Activated CD4-positive, alpha-beta memory T cell treated with anti-CD3 and anti-CD28 coated beads for 36 hours (primary cell): ENCODE measurements around the gene FGGY. TPM values are rescaled to one million over a fixed set of nuclear protein-coding genes. Genes with fewer than 3 reads are reported as not detected.
"Not testable (repeated sequence)": the region's sequence is repeated elsewhere in the genome, so short reads cannot be mapped to it uniquely, and the experiment has no call there.

ENCODE experiments used
- CTCF ChIA-PET: fragments of 350-600 bp; sonication (Branson Sonifier 250); formaldehyde crosslinking; loops from one replicate; lab custom pipeline; 2021; ENCODE audit warnings: antibody characterized with exemption, inconsistent platforms; lab: Charles Lee
- POLR2A ChIA-PET: fragments of 350-600 bp; sonication (Branson Sonifier 250); formaldehyde crosslinking; loops from one replicate; lab custom pipeline; 2021; ENCODE audit warnings: antibody characterized with exemption; lab: Charles Lee
- DNase-seq: peaks from one replicate; pipeline ENCODE4 v3.0.0-alpha.2; 2020
- H3K27ac Mint-ChIP-seq: one replicate; pipeline ENCODE4 v1.8.0; 2021; ENCODE audit warnings: mixed read lengths
- H3K27me3 Mint-ChIP-seq: one replicate; pipeline ENCODE4 v1.8.0; 2021; ENCODE audit warnings: mixed read lengths
- H3K36me3 Mint-ChIP-seq: one replicate; pipeline ENCODE4 v1.8.0; 2021; ENCODE audit warnings: mixed read lengths
- H3K4me1 Mint-ChIP-seq: one replicate; pipeline ENCODE4 v1.8.0; 2021; ENCODE audit warnings: low read depth, mixed read lengths
- H3K4me3 Mint-ChIP-seq: one replicate; pipeline ENCODE4 v1.8.0; 2021; ENCODE audit warnings: mild to moderate bottlenecking, mixed read lengths
- H3K9me3 Mint-ChIP-seq: one replicate; pipeline ENCODE4 v1.8.0; 2021; ENCODE audit warnings: mixed read lengths
- intact Hi-C: fragments of 100-400 bp; cut with micrococcal nuclease; formaldehyde crosslinking; loops from one replicate; pipeline ENCODE4 v1.15.1; 2023
- total RNA-seq, 2 experiments: library from RNA; stranded (reverse); gene quantifications; one replicate each; pipeline ENCODE4 v1.2.3, GENCODE V29; 2021

FGGY gene
- total RNA-seq, 2 experiments from 2014 or later, result 10.2 TPM

- Mint-ChIP-seq H3K4me1 (peaks cover 2% of the 10 kb centered on the region), H3K4me3 (no peak overlapping the region), H3K27me3 (no peaks in the 10 kb centered on the region), H3K27ac (no peak overlapping the region), H3K9me3 (no peaks in the 10 kb centered on the region), H3K36me3 (no peaks in the 10 kb centered on the region)
- intact Hi-C loops, result no loop called here
- CTCF ChIA-PET, result interaction anchor here (0.8 to 1.4 kb wide), 2 partner anchors 55 to 965 kb away, joined by 4 read pairs; no protein-coding TSS in a partner anchor
- POLR2A ChIA-PET, result no interaction called here
- DNase-seq, result no peak
Measured at GRCh38 chr1:59703918-59704378, 407.1 kb downstream of the FGGY start.

- H3K4me1 Mint-ChIP-seq, result no peaks in the 10 kb centered on the region
- no peaks in the 10 kb centered on the region for H3K27me3 Mint-ChIP-seq
- ChIA-PET POLR2A (no interaction called here), CTCF (interaction anchor here (0.8 to 1.4 kb wide), 2 partner anchors 54 to 802 kb away, joined by 4 read pairs; no protein-coding TSS in a partner anchor)
- no peak overlapping the region for H3K4me3 Mint-ChIP-seq
- no peaks in the 10 kb centered on the region for H3K9me3 Mint-ChIP-seq
- no peak overlapping the region for H3K27ac Mint-ChIP-seq
- DNase-seq, result no peak
- intact Hi-C loops, result no loop called here
- no peaks in the 10 kb centered on the region for H3K36me3 Mint-ChIP-seq
Measured at GRCh38 chr1:59704716-59705115, 407.8 kb downstream of the FGGY start.

- POLR2A ChIA-PET, result no interaction called here
- H3K4me3 Mint-ChIP-seq, result no peak overlapping the region
- H3K27me3 Mint-ChIP-seq, result no peaks in the 10 kb centered on the region
- no peaks in the 10 kb centered on the region for H3K36me3 Mint-ChIP-seq
- intact Hi-C loops, result no loop called here
- peaks cover 2% of the 10 kb centered on the region for H3K9me3 Mint-ChIP-seq
- DNase-seq, result no peak
- CTCF ChIA-PET, result interaction anchor here (0.8 to 1.9 kb wide), 3 partner anchors 53 to 803 kb away, joined by 4 to 10 read pairs (median 4); no protein-coding TSS in a partner anchor
- no peaks in the 10 kb centered on the region for H3K4me1 Mint-ChIP-seq
- no peak overlapping the region for H3K27ac Mint-ChIP-seq
Measured at GRCh38 chr1:59705466-59706302, 408.8 kb downstream of the FGGY start.

- Mint-ChIP-seq H3K27ac (no peak overlapping the region), H3K4me1 (no peaks in the 10 kb centered on the region), H3K4me3 (no peak overlapping the region), H3K27me3 (no peaks in the 10 kb centered on the region), H3K36me3 (no peaks in the 10 kb centered on the region), H3K9me3 (peaks cover 2% of the 10 kb centered on the region)
- CTCF ChIA-PET, result interaction anchor here (1.9 kb wide), 1 partner anchor 53 kb away, joined by 10 read pairs; no protein-coding TSS in a partner anchor
- POLR2A ChIA-PET, result no interaction called here
- DNase-seq, result no peak
- intact Hi-C loops, result no loop called here
Measured at GRCh38 chr1:59706303-59706599, 409.4 kb downstream of the FGGY start.

- Mint-ChIP-seq H3K27ac (no peak overlapping the region), H3K9me3 (peaks cover 2% of the 10 kb centered on the region), H3K4me3 (no peak overlapping the region), H3K4me1 (no peaks in the 10 kb centered on the region), H3K36me3 (no peaks in the 10 kb centered on the region), H3K27me3 (no peaks in the 10 kb centered on the region)
- ChIA-PET POLR2A (no interaction called here), CTCF (interaction anchor here (0.6 to 1.9 kb wide), 3 partner anchors 8 to 1690 kb away, joined by 3 to 10 read pairs (median 7); no protein-coding TSS in a partner anchor)
- intact Hi-C loops, result no loop called here
- no peak for DNase-seq
Measured at GRCh38 chr1:59707178-59707791, 410.4 kb downstream of the FGGY start.

- intact Hi-C loops, result no loop called here
- POLR2A ChIA-PET, result no interaction called here
- CTCF ChIA-PET, result no interaction called here
- Mint-ChIP-seq H3K36me3 (no peaks in the 10 kb centered on the region), H3K27ac (no peak overlapping the region), H3K27me3 (no peaks in the 10 kb centered on the region), H3K9me3 (peaks cover 2% of the 10 kb centered on the region), H3K4me1 (no peaks in the 10 kb centered on the region), H3K4me3 (no peak overlapping the region)
- no peak for DNase-seq
Measured at GRCh38 chr1:59709333-59709732, 412.4 kb downstream of the FGGY start.

- H3K27ac Mint-ChIP-seq, H3K4me1 Mint-ChIP-seq, H3K27me3 Mint-ChIP-seq, POLR2A ChIA-PET, DNase-seq, H3K4me3 Mint-ChIP-seq, H3K9me3 Mint-ChIP-seq, H3K36me3 Mint-ChIP-seq, CTCF ChIA-PET, intact Hi-C loops: not testable (repeated sequence)
Measured at GRCh38 chr1:59710920-59711319, 414.0 kb downstream of the FGGY start.

- H3K9me3 Mint-ChIP-seq, result peaks cover 2% of the 10 kb centered on the region
- no peaks in the 10 kb centered on the region for H3K4me1 Mint-ChIP-seq
- H3K36me3 Mint-ChIP-seq, result no peaks in the 10 kb centered on the region
Measured at GRCh38 chr1:59714219-59714618, 417.3 kb downstream of the FGGY start.

GRCh38 chr1:59714966-59715365, 418.1 kb downstream of the FGGY start:
- H3K27me3 Mint-ChIP-seq, result no peaks in the 10 kb centered on the region
- ChIA-PET POLR2A (no interaction called here), CTCF (interaction anchor here (2.2 kb wide), 1 partner anchor 16 kb away, joined by 12 read pairs; no protein-coding TSS in a partner anchor)
- peaks cover 2% of the 10 kb centered on the region for H3K9me3 Mint-ChIP-seq
- intact Hi-C loops, result no loop called here
- no peak overlapping the region for H3K27ac Mint-ChIP-seq
- H3K36me3 Mint-ChIP-seq, result no peaks in the 10 kb centered on the region
- no peak overlapping the region for H3K4me3 Mint-ChIP-seq
- H3K4me1 Mint-ChIP-seq, result no peaks in the 10 kb centered on the region
- DNase-seq, result no peak

More at GRCh38 chr1:59714219-59714618, 417.3 kb downstream of the FGGY start:
- ChIA-PET CTCF (interaction anchor here (1.4 to 2.2 kb wide), 2 partner anchors 15 to 45 kb away, joined by 3 to 12 read pairs; no protein-coding TSS in a partner anchor), POLR2A (no interaction called here)
- intact Hi-C loops, result no loop called here
- Mint-ChIP-seq H3K4me3 (no peak overlapping the region), H3K27me3 (no peaks in the 10 kb centered on the region), H3K27ac (no peak overlapping the region)
- no peak for DNase-seq

GRCh38 chr1:59716832-59717231, 419.9 kb downstream of the FGGY start:
- H3K27ac Mint-ChIP-seq, result no peak overlapping the region
- ChIA-PET POLR2A (no interaction called here), CTCF (no interaction called here)
- H3K9me3 Mint-ChIP-seq, result no peaks in the 10 kb centered on the region
- H3K4me3 Mint-ChIP-seq, result no peak overlapping the region
- DNase-seq, result no peak
- no peaks in the 10 kb centered on the region for H3K27me3 Mint-ChIP-seq
- intact Hi-C loops, result no loop called here
- no peaks in the 10 kb centered on the region for H3K4me1 Mint-ChIP-seq
- H3K36me3 Mint-ChIP-seq, result no peaks in the 10 kb centered on the region

GRCh38 chr1:59718064-59718988, 421.4 kb downstream of the FGGY start:
- CTCF ChIA-PET, result no interaction called here

GRCh38 chr1:59718989-59719360, 422.1 kb downstream of the FGGY start:
- H3K27me3 Mint-ChIP-seq, result no peaks in the 10 kb centered on the region
- H3K4me3 Mint-ChIP-seq, result no peak overlapping the region
- H3K27ac Mint-ChIP-seq, result no peak overlapping the region
- POLR2A ChIA-PET, result no interaction called here
- no peak for DNase-seq
- intact Hi-C loops, result no loop called here
- H3K4me1 Mint-ChIP-seq, result no peaks in the 10 kb centered on the region
- CTCF ChIA-PET, result no interaction called here
- H3K36me3 Mint-ChIP-seq, result no peaks in the 10 kb centered on the region
- H3K9me3 Mint-ChIP-seq, result no peaks in the 10 kb centered on the region

More at GRCh38 chr1:59718064-59718988, 421.4 kb downstream of the FGGY start:
- Mint-ChIP-seq H3K4me3 (no peak overlapping the region), H3K27ac (no peak overlapping the region), H3K4me1 (no peaks in the 10 kb centered on the region), H3K9me3 (no peaks in the 10 kb centered on the region), H3K36me3 (no peaks in the 10 kb centered on the region), H3K27me3 (no peaks in the 10 kb centered on the region)
- DNase-seq, result no peak
- intact Hi-C loops, result no loop called here
- POLR2A ChIA-PET, result no interaction called here
